GM21825 (cell line): ENCODE results near the gene CPSF2.
"Not testable (repeated sequence)": the region's sequence is repeated elsewhere in the genome, so short reads cannot be mapped to it uniquely, and the experiment has no call there.

Source experiments
- ATAC-seq: cut with Tn5 transposase; IDR thresholded peaks from one replicate; pipeline ENCODE4 v1.9.1; 2021; ENCODE audit warnings: mild to moderate bottlenecking, moderate library complexity; ENCODE audit not compliant: unreplicated experiment

The CPSF2 gene

DNA sequence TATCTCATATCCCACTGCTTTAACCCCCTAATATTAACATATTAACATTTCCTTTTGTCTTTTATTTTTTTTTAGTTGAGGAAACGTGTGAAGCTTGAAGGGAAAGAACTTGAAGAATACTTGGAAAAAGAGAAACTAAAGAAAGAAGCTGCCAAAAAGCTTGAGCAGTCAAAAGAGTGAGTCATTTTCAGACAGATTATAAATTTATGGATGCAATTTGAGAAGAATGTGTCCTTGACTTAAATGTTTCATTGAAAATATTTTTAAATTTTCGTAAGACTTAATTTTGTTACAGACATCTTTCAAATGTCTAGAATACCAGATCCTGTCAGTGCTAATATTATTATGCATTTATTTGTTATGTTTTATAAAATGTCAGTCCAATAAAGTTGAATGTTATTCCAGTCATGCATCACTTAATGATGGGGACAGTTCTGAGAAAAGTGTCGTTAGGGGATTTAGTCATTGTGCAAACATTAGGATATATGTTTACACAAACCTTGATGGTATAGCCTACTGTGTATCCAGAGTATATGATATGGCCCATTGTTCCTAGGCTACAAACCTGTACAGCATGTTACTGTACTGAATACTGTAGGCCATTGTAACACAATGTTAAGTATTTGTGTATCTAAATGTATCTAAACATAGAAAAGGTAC lies 32.6 kb downstream of the CPSF2 start:
- ATAC-seq = no peak

DNA sequence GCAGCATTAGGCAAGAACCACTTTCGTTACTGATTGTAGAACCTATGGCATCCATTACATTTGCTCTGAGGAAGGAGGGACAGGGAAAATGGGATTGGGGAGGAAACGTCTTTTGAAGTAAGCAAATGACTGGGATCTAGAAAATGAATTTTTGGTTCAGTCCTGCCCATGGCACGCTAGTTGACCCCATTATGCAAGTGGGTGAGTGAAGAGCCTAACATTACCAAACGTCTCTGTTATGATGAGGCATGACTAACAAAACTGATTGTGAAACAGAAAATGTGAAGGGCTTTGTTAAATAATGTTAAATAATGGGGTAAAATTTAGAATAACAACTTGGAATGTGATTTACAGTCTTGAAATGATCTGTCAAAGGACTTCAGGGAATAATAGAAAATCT lies 38.9 kb downstream of the CPSF2 start:
- no peak for ATAC-seq

DNA sequence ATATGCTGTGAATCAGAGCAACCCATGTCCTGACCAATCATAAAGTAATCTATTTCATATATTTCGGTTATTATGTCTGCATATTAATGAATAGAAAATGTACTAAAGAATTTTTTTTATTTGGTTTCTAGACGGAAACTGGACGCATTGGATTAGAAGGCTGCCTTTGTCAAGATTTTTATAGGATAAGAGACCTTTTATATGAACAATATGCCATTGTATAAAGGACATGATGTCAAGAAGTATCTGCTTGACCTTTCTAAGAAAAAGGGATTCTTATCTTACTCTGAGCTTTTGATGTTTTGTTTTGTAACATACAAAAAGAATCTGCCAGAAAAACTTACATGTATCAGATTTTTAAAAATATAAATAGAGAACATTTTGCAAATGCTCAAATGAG lies 39.8 kb downstream of the CPSF2 start:
- ATAC-seq = no peak

DNA sequence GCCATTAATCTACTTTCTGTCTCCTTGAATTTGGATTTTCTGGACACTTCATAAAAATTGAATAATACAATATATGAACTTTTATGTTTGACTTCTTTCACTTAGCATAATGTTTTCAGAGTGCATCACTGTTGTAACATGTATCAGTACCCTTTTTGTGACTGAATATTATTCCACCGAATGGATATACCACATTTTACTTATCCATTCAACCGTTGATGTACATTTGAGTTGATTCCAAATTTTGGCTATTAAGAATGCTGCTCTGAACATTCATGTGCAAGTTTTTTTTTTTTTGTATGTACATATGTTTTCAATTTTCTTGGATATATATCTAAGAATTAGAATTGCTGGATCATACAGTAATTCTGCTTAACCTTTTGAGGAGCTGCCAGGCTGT lies 43.2 kb downstream of the CPSF2 start:
- ATAC-seq = no peak

DNA sequence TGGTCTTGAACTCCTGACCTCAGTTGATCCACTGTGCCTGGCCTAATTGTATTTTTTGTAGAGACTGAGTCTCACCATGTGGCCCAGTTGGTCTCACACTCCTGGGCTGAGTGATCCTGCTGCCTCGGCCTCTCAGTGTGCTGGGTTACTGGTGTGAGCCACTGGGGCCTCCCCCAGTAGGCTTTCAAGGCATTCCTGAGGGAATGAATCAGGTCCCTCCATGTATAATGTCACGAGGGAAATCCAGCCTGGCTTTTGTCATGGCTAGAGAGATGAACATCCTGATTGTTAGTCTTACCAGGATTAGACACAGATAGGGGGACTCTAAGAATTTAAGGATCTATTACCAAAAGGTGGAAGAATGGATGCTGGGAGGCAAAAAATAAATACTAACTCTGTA lies 51.9 kb downstream of the CPSF2 start:
- ATAC-seq = no peak

DNA sequence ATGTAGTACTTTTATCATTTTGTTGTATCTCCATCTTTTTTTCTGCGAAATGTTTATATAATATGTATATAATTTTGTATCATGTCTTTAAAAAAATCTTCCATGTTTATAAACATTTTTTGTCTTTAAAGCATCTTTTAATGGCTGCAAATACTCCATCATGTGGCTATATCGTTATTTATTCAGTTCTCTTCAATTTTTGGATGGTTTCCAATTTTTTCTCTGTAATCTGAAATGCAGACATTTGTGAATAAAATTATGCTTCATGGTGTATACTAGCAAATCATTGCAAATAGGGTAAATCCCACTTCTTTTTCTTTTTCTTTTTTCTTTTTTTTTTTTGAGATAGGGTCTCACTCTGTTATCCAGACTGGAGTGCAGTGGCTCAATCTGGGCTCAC lies 54.0 kb downstream of the CPSF2 start:
- no peak for ATAC-seq

DNA sequence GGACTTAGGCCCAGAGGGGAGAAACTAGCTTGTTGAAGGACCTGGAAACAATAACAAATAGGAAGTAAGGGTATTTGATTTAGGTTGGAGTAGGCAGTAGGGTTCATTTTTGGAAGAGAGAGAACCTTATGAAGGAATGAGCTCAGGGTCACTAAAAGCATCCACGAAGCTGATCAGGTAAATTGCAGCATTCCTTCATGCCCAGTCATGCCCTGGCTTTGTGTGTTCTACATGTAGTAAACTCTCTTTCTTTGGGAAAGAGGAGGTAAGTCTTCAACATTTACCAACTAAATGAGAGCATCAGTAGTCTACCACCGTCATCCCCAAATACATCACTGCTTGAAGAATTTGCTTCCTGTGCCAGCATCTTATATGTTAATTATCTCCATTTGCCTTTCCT lies 54.7 kb downstream of the CPSF2 start:
- no peak for ATAC-seq

DNA sequence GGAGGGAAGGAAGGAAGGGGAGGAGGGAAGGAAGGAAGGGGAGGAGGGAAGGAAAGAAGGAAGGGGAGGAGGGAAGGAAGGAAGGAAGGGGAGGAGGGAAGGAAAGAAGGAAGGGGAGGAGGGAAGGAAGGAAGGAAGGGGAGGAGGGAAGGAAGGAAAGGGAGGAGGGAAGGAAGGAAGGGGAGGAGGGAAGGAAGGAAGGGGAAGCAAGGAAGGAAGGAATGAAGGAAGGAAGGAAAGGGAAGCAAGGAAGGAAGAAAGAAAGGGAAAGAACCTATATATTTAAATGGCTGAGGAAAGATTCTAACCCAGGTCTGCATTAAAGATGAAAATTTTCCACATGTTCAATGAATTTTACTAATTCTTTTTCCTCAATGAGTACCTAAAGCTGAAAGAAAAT lies 57.4 kb downstream of the CPSF2 start:
- not testable (repeated sequence) for ATAC-seq

DNA sequence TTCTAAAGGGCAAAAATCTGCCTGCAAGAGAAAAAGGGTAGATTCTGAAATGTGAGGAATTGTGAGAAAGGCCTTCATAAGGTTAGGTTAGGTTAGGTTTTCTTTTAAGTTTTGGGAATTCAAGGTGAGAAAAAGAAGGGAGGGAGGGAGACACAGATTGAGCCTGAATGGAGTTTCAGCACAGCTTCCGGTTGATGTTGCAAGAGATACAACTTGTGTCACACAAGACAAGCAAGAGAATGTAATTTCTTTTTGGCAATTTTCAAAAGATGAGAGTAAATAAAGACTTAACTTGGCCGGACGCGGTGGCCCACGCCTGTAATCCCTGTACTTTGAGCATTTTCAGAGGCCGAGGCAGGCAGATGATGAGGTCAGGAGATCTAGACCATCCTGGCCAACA lies 63.8 kb downstream of the CPSF2 start:
- no peak for ATAC-seq

DNA sequence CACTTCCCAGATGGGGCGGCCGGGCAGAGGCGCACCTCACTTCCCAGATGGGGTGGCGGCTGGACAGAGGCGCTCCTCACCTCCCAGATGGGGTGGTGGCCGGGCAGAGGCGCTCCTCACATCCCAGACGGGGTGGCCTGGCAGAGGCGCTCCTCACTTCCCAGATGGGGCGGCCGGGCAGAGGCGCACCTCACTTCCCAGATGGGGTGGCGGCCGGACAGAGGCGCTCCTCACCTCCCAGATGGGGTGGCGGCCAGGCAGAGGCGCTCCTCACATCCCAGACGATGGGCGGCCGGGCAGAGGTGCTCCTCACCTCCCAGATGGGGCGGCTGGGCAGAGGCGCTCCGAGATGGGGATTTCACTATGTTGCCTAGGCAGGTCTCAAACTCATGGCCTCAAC lies 65.8 kb downstream of the CPSF2 start:
- ATAC-seq = not testable (repeated sequence)

DNA sequence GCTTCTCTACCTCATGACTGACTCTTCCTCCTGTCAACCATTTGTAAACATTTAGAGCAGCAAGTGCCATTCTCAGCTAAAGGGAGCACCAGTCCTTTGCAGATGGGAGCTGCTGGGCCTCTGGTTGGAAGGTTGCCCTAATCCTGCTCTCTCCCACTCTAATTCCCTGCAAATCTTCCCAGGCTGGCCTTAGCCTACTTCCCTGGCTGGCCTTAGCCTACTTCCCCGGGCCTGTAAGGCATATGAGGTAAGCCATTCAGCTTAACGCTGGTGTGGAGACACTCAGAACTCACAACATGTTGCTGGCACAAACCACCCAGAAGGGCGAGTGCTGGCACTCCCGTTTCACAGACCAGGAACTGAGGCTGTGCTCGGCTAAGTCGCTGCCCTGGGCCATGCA lies 69.0 kb downstream of the CPSF2 start:
- ATAC-seq = no peak

DNA sequence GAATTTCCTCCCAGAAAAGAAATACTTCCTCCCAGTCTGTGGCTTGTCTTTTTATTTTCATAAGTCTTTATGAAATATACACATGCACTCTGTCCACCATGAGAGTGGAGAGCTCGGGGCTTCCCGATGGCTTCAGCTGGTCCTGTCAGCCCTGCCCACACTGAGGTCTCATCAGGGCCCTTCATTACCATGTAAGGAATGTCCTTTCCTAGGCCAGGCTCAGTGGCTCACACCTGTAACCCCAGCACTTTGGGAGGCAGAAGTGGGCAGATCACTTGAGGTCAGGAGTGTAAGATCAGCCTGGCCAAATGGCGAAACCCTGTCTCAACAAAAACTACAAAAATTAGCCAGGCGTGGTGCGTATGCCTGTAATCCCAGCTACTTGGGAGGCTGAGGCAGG lies 77.0 kb downstream of the CPSF2 start:
- ATAC-seq = no peak

DNA sequence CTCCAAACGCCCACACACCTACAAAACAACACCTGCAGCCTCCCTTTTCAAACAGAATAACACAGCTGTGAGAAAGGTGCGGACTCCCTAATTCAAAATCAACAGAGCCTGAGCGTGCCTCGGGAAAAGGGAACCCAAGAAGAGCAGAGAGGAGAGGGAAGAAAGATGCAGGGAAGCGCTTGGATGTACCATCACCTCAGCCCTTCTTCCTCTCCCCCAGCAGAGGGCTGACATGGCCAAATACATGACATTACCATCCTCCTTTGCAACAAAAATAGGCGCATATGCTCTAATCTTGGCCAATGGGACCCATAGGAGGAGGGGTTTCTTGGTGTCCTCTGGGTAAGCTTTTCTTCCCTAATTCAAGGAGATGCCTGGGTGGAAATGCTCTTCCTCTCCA lies 78.0 kb downstream of the CPSF2 start:
- no peak for ATAC-seq

DNA sequence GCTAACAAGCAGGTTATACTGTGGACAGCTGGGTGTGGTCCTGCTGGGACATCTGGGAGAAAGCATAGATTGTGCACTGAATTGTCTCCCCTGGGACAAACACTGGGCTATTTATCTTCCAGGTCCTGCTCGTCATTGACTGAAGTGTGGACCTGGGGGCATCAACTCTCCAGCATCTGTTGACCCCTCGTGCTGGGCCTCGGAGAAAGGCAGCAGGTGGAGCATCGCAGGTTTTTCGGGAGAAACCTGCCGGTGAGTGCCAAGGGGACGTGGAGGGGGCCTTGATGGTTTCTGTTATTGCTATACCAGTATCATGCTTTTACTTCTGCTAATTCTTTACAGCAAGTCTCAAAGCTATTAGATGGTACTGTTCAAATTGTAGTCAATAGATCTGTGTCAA lies 81.3 kb downstream of the CPSF2 start:
- no peak for ATAC-seq

DNA sequence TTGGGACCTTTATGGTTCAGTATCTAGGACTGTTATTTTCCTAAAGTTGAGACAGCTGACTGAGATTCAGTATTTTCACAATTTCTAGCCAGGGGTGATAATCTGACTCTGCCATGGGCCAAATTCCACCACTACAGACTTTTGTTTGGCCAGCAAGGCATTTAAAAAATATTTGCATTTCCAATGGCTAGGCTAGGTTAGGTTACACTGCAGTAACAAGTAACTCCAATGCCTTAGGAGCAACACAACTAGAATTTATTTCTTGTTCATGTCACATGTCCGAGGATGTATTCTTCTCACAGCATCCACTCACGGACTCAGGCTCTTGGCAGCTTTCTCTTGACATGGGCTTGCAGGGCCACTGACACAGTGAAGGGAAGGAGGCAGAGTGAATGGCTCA lies 83.0 kb downstream of the CPSF2 start:
- no peak for ATAC-seq

DNA sequence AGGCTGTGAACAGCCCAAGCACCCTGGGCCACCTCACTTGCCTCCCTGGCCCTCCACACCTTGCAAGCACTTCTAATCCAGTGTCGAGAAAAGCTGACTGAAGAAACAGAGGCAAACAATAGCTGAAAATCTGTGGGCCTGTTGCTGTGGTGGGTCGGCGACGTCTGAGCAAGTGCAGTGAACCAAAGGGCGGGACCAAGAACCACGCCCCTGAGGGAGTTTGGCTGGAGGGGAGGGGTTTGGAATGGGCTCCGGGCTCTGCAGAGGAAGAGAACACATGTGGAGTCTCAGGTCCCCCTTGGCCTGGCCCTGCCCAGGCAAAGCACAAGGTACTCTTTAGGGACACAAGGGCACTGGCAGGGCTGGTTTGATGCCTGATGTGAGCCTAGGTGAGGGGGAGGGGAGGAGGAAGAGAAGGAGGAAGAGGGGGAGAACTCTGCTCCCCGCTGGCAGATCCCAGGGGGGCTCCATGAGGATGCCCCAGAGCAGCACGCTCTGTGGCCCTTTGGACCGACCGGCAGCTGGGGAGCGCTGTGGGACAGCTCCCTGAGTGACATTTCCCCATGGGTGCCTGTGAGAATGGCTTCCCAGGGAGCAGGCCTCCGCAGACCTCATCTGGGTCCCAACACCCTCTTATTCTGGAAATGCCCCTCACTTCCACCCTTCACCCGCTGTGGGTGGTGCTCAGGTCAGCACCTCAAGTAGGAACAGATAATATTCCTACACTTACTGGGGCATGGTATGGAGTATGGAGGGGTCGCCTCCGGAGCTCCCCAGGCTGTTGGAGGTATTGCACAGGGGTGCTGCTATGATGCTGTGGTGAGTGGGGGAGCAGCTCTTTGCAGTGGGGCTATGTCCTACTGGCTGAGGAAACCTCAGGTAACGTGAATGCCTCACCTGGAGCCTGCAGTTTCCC lies 85.5 kb downstream of the CPSF2 start:
- no peak for ATAC-seq

DNA sequence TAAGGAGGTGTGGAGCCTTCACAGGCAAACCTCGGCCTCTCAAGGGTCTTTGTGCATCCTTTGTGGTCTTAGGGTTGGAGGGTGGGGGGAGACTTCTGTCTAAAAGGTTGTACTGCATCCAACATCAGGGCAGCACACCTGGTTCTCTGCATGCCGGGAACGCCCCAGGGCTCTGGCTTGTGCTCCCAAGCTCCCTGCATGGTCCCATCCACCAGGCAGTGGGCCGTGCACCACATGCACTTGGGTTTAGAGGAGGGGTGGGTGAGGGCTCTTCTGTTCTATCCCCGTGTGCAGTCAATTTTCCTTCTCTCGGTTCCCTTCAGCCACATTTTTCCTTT lies 86.1 kb downstream of the CPSF2 start:
- ATAC-seq = no peak

DNA sequence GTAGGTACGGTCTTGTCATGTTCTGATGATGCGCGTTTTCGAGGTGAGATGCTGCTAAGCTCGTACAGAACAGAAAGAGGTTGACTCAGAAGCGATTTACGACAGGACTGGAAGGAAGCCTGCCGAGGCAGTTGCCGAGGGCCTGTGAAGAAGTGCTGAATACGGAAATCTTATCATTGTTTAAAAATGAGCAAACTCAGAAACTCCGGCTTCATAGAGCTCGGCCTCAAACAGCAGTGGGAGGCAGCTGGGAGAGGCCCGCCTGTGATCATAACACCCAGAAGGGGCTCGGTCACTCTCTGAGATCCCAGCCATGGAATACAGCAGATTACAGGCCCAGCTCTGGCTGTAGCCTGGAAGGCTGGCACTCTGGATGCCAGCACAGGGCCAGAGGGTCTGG lies 87.4 kb downstream of the CPSF2 start:
- ATAC-seq = no peak

DNA sequence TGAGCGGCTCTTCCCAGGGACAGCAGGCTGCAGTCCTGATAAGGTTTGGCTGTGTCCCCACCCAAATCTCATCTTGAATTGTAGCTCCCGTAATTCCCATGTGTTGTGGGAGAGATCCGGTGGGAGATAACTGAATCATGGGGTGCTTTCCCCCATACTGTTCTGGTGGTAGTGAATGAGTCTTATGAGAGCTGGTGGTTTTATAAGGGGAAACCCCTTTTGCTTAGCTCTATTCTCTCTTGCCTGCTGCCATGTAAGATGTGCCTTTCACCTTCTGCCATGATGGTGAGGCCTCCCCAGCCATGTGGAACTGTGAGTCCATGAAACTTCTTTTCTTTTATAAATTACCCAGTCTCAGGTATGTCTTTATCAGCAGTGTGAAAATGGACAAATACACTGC lies 91.4 kb downstream of the CPSF2 start:
- not testable (repeated sequence) for ATAC-seq

DNA sequence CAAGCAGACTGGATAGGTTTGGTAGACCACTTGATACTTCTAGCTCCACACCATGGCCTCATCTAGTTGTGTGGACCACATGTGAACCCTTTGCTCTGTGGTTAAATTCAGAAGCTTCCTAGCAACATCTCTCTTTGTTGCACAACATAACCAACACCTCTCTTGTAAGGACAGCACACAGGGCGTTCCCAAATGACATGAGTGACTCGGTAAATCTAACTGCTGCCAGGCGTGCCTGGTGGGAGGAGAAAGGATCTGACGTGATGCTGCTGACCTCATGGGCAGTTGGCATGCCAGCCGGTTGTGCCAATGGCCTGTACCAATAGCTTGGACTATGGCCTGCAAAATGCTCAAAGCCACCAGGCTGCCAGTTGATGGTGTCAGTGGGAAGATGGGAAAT lies 93.8 kb downstream of the CPSF2 start:
- ATAC-seq = no peak

DNA sequence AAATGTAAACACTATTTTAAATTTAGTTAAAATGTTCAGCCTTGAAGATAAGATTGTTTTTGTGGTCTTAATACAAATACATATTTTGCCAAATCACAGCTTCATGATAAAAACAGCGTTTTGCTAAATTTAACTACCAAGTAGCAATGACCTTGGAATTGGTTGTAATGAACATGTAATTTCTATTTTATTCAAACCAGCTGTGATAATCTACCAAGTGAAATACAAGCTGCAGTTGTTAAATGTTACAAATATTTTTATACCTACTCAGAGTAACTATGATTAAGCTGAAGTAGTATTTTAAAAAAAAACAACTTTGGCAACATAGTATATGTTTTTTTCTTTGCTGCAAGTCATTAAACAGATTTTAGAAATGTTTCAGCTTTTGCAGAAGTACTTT lies 96.2 kb downstream of the CPSF2 start:
- ATAC-seq = no peak
